Endothelial cell of umbilical vein (primary cell): ENCODE measurements around the gene SFTPB. TPM values are rescaled to one million over a fixed set of nuclear protein-coding genes. Genes with fewer than 3 reads are reported as not detected.

Experiments
- BruUV-seq: library from RNA; stranded (reverse); fragments of 400-500 nt; replicated peaks from 2 replicates; lab custom pipeline; 2021; lab: Mats Ljungman, UMichigan
- CTCF ChIA-PET: fragments of 300-600, 350-600 bp; sonication (Branson Sonifier 250); formaldehyde crosslinking; loops from one replicate; lab custom pipeline; 2021; ENCODE audit warnings: antibody characterized with exemption, inconsistent platforms; lab: Charles Lee
- POLR2A ChIA-PET: fragments of 300-600, 350-600 bp; sonication (Branson Sonifier 250); formaldehyde crosslinking; loops from one replicate; lab custom pipeline; 2021; ENCODE audit warnings: antibody characterized with exemption, inconsistent platforms; lab: Charles Lee
- DNase-seq: peaks from one replicate; pipeline ENCODE4 v3.0.0-alpha.2; 2011; ENCODE audit warnings: low read depth, low spot score
- FAIRE-seq: peaks from 2 replicates; lab custom pipeline; 2011; peaks lifted over from hg19 to GRCh38; lab: Jason Lieb, UNC
- H2AFZ ChIP-seq: 2 replicates; pipeline ENCODE4 v1.6.0; 2012; ENCODE audit warnings: low read depth, low read length, control low read depth, inconsistent platforms
- H3K27ac ChIP-seq: 2 replicates; pipeline ENCODE4 v1.5.1; 2011; ENCODE audit warnings: low read depth, mild to moderate bottlenecking, control low read depth, low read length, moderate library complexity; ENCODE audit not compliant: insufficient read depth
- H3K27me3 ChIP-seq, 2 experiments: 2 replicates each; pipeline versions ENCODE4 v1.6.0 to v1.6.1; 2011; ENCODE audit warnings: low read length in 2 of 2, mixed read lengths in 1 of 2; ENCODE audit not compliant: control insufficient read depth in 2 of 2, insufficient read depth in 2 of 2
- H3K36me3 ChIP-seq, 2 experiments: 2 replicates in 1 of 2; 3 replicates in 1 of 2; pipeline ENCODE4 v1.5.1; 2011; ENCODE audit warnings: low read length in 2 of 2, mild to moderate bottlenecking in 1 of 2, moderate library complexity in 1 of 2; ENCODE audit not compliant: control insufficient read depth in 2 of 2, insufficient read depth in 2 of 2; ENCODE audit errors: extremely low read depth in 1 of 2
- H3K4me1 ChIP-seq: 3 replicates; pipeline ENCODE4 v1.5.1; 2011; ENCODE audit warnings: mild to moderate bottlenecking, low read length; ENCODE audit not compliant: control insufficient read depth, insufficient read depth; ENCODE audit errors: extremely low read depth
- H3K4me2 ChIP-seq: 2 replicates; pipeline ENCODE4 v1.6.1; 2011; ENCODE audit warnings: low read length, control low read depth, mixed read lengths; ENCODE audit not compliant: insufficient read depth
- H3K4me3 ChIP-seq, 3 experiments: fragments of 200-600 bp in 1 of 3; sonication (generic), shearing (Covaris generic) in 1 of 3; replicated peaks in 1 of 3; 2 replicates each; pipeline ENCODE4 v1.5.1; 2011 to 2016; ENCODE audit warnings: control low read depth in 3 of 3, low read length in 3 of 3, mild to moderate bottlenecking in 2 of 3, inconsistent platforms in 1 of 3, low read depth in 1 of 3, moderate library complexity in 1 of 3; ENCODE audit not compliant: insufficient read depth in 1 of 3
- H3K79me2 ChIP-seq: 2 replicates; pipeline ENCODE4 v1.6.0; 2012; ENCODE audit warnings: low read length, inconsistent platforms; ENCODE audit not compliant: control insufficient read depth, insufficient read depth
- H3K9ac ChIP-seq: replicated peaks from 2 replicates; pipeline ENCODE3; 2011; ENCODE audit warnings: low read length, control low read depth; ENCODE audit not compliant: insufficient read depth; ENCODE audit errors: extremely low read depth
- H3K9me1 ChIP-seq: replicated peaks from 3 replicates; pipeline ENCODE4 v1.6.0; 2011; ENCODE audit warnings: mild to moderate bottlenecking, low read length; ENCODE audit not compliant: control insufficient read depth, insufficient read depth; ENCODE audit errors: extremely low read depth
- H3K9me3 ChIP-seq: replicated peaks from 2 replicates; pipeline ENCODE4 v1.5.1; 2012; ENCODE audit warnings: low read length, inconsistent platforms; ENCODE audit not compliant: control insufficient read depth, insufficient read depth
- H4K20me1 ChIP-seq: replicated peaks from 2 replicates; pipeline ENCODE3; 2011; ENCODE audit warnings: mild to moderate bottlenecking, low read length; ENCODE audit not compliant: control insufficient read depth, insufficient read depth; ENCODE audit errors: extremely low read depth
- CTCF ChIP-seq, 2 donors: IDR thresholded peaks; 1 replicate in 1 of 2; 2 replicates in 1 of 2; pipeline ENCODE4 v1.5.1; 2011; ENCODE audit warnings: low read length in 2 of 2, mild to moderate bottlenecking in 2 of 2, moderate library complexity in 2 of 2, control low read depth in 1 of 2, inconsistent platforms in 1 of 2, low read depth in 1 of 2; ENCODE audit not compliant: insufficient read depth in 1 of 2; ENCODE audit errors: extremely low read depth in 1 of 2
- EZH2 ChIP-seq: IDR thresholded peaks from 2 replicates; pipeline ENCODE4 v1.6.1; 2012; ENCODE audit warnings: borderline replicate concordance, low read depth, mild to moderate bottlenecking, moderate library complexity, low read length, inconsistent platforms; ENCODE audit not compliant: severe bottlenecking
- FOS ChIP-seq: IDR thresholded peaks from 2 replicates; pipeline ENCODE4 v1.6.1; 2011; ENCODE audit warnings: mild to moderate bottlenecking, low read length, moderate library complexity, borderline replicate concordance; ENCODE audit not compliant: insufficient read depth
- GATA2 ChIP-seq: IDR thresholded peaks from 2 replicates; pipeline ENCODE4 v1.7.0; 2011; ENCODE audit warnings: low read depth, mild to moderate bottlenecking, moderate library complexity, mixed read lengths, low read length; ENCODE audit not compliant: insufficient read length, insufficient read depth
- JUN ChIP-seq: IDR thresholded peaks from 2 replicates; pipeline ENCODE4 v1.6.1; 2011; ENCODE audit warnings: borderline replicate concordance, low read depth; ENCODE audit not compliant: insufficient read length, insufficient read depth
- MYC ChIP-seq: IDR thresholded peaks from one replicate; pipeline ENCODE4 v1.6.1; 2011; ENCODE audit warnings: mild to moderate bottlenecking, low read depth, low read length
- POLR2A ChIP-seq: IDR thresholded peaks from 2 replicates; pipeline ENCODE4 v1.6.1; 2012; ENCODE audit warnings: low read depth, mild to moderate bottlenecking, control low read depth, low read length
- POLR2AphosphoS5 ChIP-seq: IDR thresholded peaks from 2 replicates; pipeline ENCODE4 v1.6.1; 2012; ENCODE audit warnings: low read depth, mild to moderate bottlenecking, control low read depth, low read length, moderate library complexity; ENCODE audit not compliant: insufficient read depth
- dilution Hi-C: fragments of 300-500 bp; cut with MboI; formaldehyde crosslinking; loops from one replicate; pipeline ENCODE4 v1.15.0; 2019; ENCODE audit warnings: low sequenced_read_pairs; ENCODE audit not compliant: extremely low pct_ligation_motif_present
- intact Hi-C: fragments of 100-400 bp; cut with micrococcal nuclease; formaldehyde crosslinking; loops from one replicate; pipeline ENCODE4 v1.10.0; 2022
- polyA plus RNA-seq, 4 experiments: library from polyadenylated mRNA; depleted of rRNA in 3 of 4; stranded (reverse) in 3 of 4; unstranded in 1 of 4; fragments of >200 nt; gene quantifications; 2 replicates each; pipeline versions ENCODE4 v1.2.1 to v1.2.3, GENCODE V29; 2011 to 2012; ENCODE audit warnings: missing spikeins in 1 of 4
- total RNA-seq: library from RNA; stranded (reverse); gene quantifications from 2 replicates; pipeline ENCODE4 v1.2.3, GENCODE V29; 2021
- TF ChIP-seq, protein P1 (sequence below): IDR thresholded peaks from 2 replicates; pipeline ENCODE4 v1.6.1; 2011; ENCODE audit not compliant: insufficient read depth, insufficient read length

The SFTPB gene
- total and polyA plus RNA-seq, 2 donors (not counting 3 experiments of a cell fraction or from before 2014, with no cell fraction given) = not detected

DNA sequence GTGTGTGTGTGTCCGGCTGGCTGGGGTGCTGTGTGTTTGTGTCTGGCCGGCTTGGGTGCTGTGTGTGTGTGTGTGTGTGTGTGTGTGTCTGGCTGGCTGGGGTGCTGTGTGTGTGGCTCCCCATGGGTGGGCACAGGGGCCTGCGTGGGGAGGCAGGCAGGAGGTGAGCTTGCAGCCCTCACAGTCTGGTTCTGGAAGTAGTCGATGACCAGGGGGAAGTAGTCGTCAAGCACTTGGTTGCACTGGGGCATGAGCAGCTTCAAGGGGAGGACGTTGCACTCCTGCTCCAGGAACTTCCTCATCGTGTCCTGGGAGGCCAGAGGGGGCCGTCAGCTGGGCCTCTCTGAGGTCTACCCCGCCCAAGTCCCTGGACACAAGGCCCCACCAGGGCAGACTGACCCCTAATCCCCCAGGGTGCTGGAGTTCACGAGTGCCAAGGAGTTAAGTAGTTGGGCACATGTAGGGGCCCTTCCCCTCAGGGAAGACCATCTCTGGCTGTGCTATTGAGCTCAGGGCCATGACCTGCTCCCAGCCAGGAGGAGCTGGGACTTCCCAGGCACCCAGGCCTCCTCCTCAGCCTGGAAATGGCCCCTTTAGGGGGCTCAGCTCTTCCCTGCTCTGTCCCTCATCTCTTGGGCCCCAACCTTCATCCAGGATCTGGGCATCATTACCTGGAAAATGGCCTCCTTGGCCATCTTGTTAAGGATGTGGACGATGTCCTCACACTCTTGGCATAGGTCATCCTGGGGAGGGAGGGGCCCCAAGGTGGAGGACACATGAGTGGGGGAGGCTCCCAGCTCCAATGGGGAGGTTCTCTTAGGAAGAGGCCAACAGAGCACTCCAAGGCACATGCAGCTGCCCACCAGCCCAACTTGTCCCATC is 1.3 kb downstream of the SFTPB start:
- Histone ChIP-seq H3K27ac (no peak overlapping the region), H3K9me3 (no peaks in the 10 kb centered on the region), H3K79me2 (no peaks in the 10 kb centered on the region), H3K4me1 (peaks cover 14% of the 10 kb centered on the region), H3K9me1 (no peaks in the 10 kb centered on the region), H3K9ac (no peak overlapping the region), H3K4me3 (no peak overlapping the region), H4K20me1 (no peaks in the 10 kb centered on the region), H3K36me3 (no peaks in the 10 kb centered on the region), H3K27me3 (no peaks in the 10 kb centered on the region), H3K4me2 (no peak overlapping the region), H2AFZ (no peak overlapping the region)
- no peak for FAIRE-seq
- ChIA-PET POLR2A (no interaction called here), CTCF (no interaction called here)
- DNase-seq = no peak
- intact Hi-C loops = no loop called here
- dilution Hi-C loops = no loop called here
- BruUV-seq = no TSS peak
- TF ChIP-seq POLR2A = no peak
- no peak for TF ChIP-seq JUN
- TF ChIP-seq FOS = no peak
- TF ChIP-seq GATA2 = no peak
- TF ChIP-seq, protein P1, sequence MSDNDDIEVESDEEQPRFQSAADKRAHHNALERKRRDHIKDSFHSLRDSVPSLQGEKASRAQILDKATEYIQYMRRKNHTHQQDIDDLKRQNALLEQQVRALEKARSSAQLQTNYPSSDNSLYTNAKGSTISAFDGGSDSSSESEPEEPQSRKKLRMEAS = no peak
- TF ChIP-seq EZH2 = no peak
- TF ChIP-seq CTCF (IDR thresholded peaks at IDR 0.05; ENCODE audit: extremely low read depth in 1 of 2, insufficient read depth in 1 of 2, low read depth in 1 of 2, low read length in 2 of 2) = no peak
- no peak for TF ChIP-seq MYC
- TF ChIP-seq POLR2AphosphoS5 = no peak
